ENCODE measurements around the gene RILPL1. TPM values are rescaled to one million over a fixed set of nuclear protein-coding genes. Genes with fewer than 3 reads are reported as not detected.

Gene RILPL1
- total and polyA plus RNA-seq, 2 experiments from 2014 or later, result 2.9 to 29.8 TPM

DNA sequence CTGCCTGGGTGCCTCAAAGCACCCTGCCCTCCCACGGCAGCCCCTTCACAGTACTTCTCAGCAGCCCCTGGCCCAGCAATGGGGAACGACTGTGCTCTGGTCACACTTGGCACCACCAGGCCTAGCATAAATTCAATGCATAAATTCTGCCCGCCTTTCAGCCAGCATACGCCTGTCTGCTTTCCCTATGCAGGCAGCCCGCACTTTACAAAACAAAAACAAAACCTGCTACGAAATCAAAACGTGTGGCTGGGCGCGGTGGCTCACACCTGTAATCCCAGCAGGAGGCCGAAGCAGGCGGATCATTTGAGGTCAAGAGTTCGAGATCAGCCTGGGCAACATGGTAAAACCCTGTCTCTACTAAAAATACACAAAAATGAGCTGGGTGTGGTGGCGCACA, 42.0 kb downstream of the RILPL1 start:
- TF ChIP-seq EZH2phosphoT487 (IDR thresholded peaks at IDR 0.05; ENCODE audit: insufficient read depth, low read depth), result no peak
- TF ChIP-seq EZH2 (IDR thresholded peaks at IDR 0.05; ENCODE audit: insufficient read depth, poor library complexity, severe bottlenecking), result no peak
- H3K4me2 ChIP-seq (ENCODE audit: unreplicated experiment), result no peak overlapping the region
- no peaks in the 10 kb centered on the region for H3K4me1 ChIP-seq (ENCODE audit: insufficient read depth)
- H3K27ac ChIP-seq, result no peak overlapping the region
- no peak overlapping the region for H3K4me3 ChIP-seq
- H2AFZ ChIP-seq, result no peak overlapping the region
- no peak overlapping the region for H3K9ac ChIP-seq
- no peaks in the 10 kb centered on the region for H3K79me2 ChIP-seq (ENCODE audit: insufficient read depth)
- H3F3A ChIP-seq (ENCODE audit: insufficient read depth), result no peaks in the 10 kb centered on the region
- H3K9me2 ChIP-seq (ENCODE audit: insufficient read depth), result no peaks in the 10 kb centered on the region
- no peak for DNase-seq
- in situ Hi-C loops (cut with MboI), result no loop called here
- WGBS, 2 experiments (ENCODE audit: low coverage in 1 of 2, low lambda C conversion rate in 2 of 2, missing lambda C conversion rate in 2 of 2), result 95 to 98% methylated on average over 13 of the region's 13 CpGs
- no peaks in the 10 kb centered on the region for H3K9me3 ChIP-seq (ENCODE audit: low read depth)
- no peaks in the 10 kb centered on the region for H4K20me1 ChIP-seq (ENCODE audit: insufficient read depth)
- H3K36me3 ChIP-seq (ENCODE audit: low read depth), result no peaks in the 10 kb centered on the region
- no peaks in the 10 kb centered on the region for H3K27me3 ChIP-seq (replicated peaks; ENCODE audit: insufficient read depth)

GRCh38 chr12:123491056-123491455, 42.5 kb downstream of the RILPL1 start:
- no peaks in the 10 kb centered on the region for H4K20me1 ChIP-seq (ENCODE audit: insufficient read depth)
- no peaks in the 10 kb centered on the region for H3K79me2 ChIP-seq (ENCODE audit: insufficient read depth)
- DNase-seq, result no peak
- no peaks in the 10 kb centered on the region for H3K9me2 ChIP-seq (ENCODE audit: insufficient read depth)
- no peaks in the 10 kb centered on the region for H3K36me3 ChIP-seq (ENCODE audit: low read depth)
- 90 to 91% methylated on average over 11 of the region's 11 CpGs for WGBS, 2 experiments (ENCODE audit: low coverage in 1 of 2, low lambda C conversion rate in 2 of 2, missing lambda C conversion rate in 2 of 2)
- H3F3A ChIP-seq (ENCODE audit: insufficient read depth), result no peaks in the 10 kb centered on the region
- TF ChIP-seq EZH2 (IDR thresholded peaks at IDR 0.05; ENCODE audit: insufficient read depth, poor library complexity, severe bottlenecking) (no peak), EZH2phosphoT487 (IDR thresholded peaks at IDR 0.05; ENCODE audit: insufficient read depth, low read depth) (no peak)
- H2AFZ ChIP-seq, result no peak overlapping the region
- in situ Hi-C loops (cut with MboI), result no loop called here
- no peak overlapping the region for H3K4me3 ChIP-seq
- H3K27ac ChIP-seq, result no peak overlapping the region
- H3K9me3 ChIP-seq (ENCODE audit: low read depth), result no peaks in the 10 kb centered on the region
- no peak overlapping the region for H3K9ac ChIP-seq
- H3K4me1 ChIP-seq (ENCODE audit: insufficient read depth), result no peaks in the 10 kb centered on the region
- H3K4me2 ChIP-seq (ENCODE audit: unreplicated experiment), result no peak overlapping the region
- H3K27me3 ChIP-seq (replicated peaks; ENCODE audit: insufficient read depth), result no peaks in the 10 kb centered on the region

DNA sequence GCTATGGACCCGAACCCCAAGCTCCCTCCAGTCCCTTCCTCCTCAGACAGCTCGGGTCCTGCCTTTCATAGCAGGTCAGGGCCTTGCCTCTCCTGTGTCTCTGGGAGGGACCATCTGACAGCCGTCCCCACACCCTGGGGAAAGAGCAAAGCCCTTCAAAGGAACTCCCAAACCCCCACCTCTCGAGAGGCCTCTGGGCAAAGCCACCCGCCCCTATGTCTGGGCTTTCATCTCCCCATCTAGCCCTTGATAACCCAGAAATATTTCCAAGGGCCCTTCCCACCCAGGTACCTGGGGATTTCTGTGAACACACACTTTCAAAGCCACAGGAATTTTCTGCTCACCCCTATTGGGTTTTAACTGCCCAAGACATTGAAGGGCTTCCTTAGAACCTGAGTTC, 43.4 kb downstream of the RILPL1 start:
- Histone ChIP-seq H3K4me1 (ENCODE audit: insufficient read depth) (no peaks in the 10 kb centered on the region), H4K20me1 (ENCODE audit: insufficient read depth) (no peaks in the 10 kb centered on the region), H3K4me2 (ENCODE audit: unreplicated experiment) (no peak overlapping the region), H3F3A (ENCODE audit: insufficient read depth) (no peaks in the 10 kb centered on the region), H2AFZ (no peak overlapping the region), H3K36me3 (ENCODE audit: low read depth) (no peaks in the 10 kb centered on the region), H3K27me3 (replicated peaks; ENCODE audit: insufficient read depth) (no peaks in the 10 kb centered on the region), H3K27ac (no peak overlapping the region), H3K9me2 (ENCODE audit: insufficient read depth) (no peaks in the 10 kb centered on the region), H3K4me3 (no peak overlapping the region), H3K79me2 (ENCODE audit: insufficient read depth) (no peaks in the 10 kb centered on the region), H3K9ac (no peak overlapping the region), H3K9me3 (ENCODE audit: low read depth) (no peaks in the 10 kb centered on the region)
- 76 to 78% methylated on average over 5 of the region's 5 CpGs for WGBS, 2 experiments (ENCODE audit: low coverage in 1 of 2, low lambda C conversion rate in 2 of 2, missing lambda C conversion rate in 2 of 2)
- no peak for DNase-seq
- TF ChIP-seq EZH2phosphoT487 (IDR thresholded peaks at IDR 0.05; ENCODE audit: insufficient read depth, low read depth) (no peak), EZH2 (IDR thresholded peaks at IDR 0.05; ENCODE audit: insufficient read depth, poor library complexity, severe bottlenecking) (no peak)
- in situ Hi-C loops (cut with MboI), result no loop called here

- no peaks in the 10 kb centered on the region for H3K9me3 ChIP-seq (ENCODE audit: low read depth)
- H3K9ac ChIP-seq, result no peak overlapping the region
- no peak for DNase-seq
- no peaks in the 10 kb centered on the region for H3F3A ChIP-seq (ENCODE audit: insufficient read depth)
- no peaks in the 10 kb centered on the region for H3K27me3 ChIP-seq (replicated peaks; ENCODE audit: insufficient read depth)
- in situ Hi-C loops (cut with MboI), result no loop called here
- no peak overlapping the region for H3K4me2 ChIP-seq (ENCODE audit: unreplicated experiment)
- no peak overlapping the region for H3K27ac ChIP-seq
- 99 to 100% methylated on average over 6 of the region's 6 CpGs for WGBS, 2 experiments (ENCODE audit: low coverage in 1 of 2, low lambda C conversion rate in 2 of 2, missing lambda C conversion rate in 2 of 2)
- no peak overlapping the region for H3K4me3 ChIP-seq
- H3K4me1 ChIP-seq (ENCODE audit: insufficient read depth), result no peaks in the 10 kb centered on the region
- H3K79me2 ChIP-seq (ENCODE audit: insufficient read depth), result no peaks in the 10 kb centered on the region
- TF ChIP-seq EZH2phosphoT487 (IDR thresholded peaks at IDR 0.05; ENCODE audit: insufficient read depth, low read depth), result no peak
- no peak for TF ChIP-seq EZH2 (IDR thresholded peaks at IDR 0.05; ENCODE audit: insufficient read depth, poor library complexity, severe bottlenecking)
- no peaks in the 10 kb centered on the region for H3K9me2 ChIP-seq (ENCODE audit: insufficient read depth)
- H3K36me3 ChIP-seq (ENCODE audit: low read depth), result no peaks in the 10 kb centered on the region
- H2AFZ ChIP-seq, result no peak overlapping the region
- no peaks in the 10 kb centered on the region for H4K20me1 ChIP-seq (ENCODE audit: insufficient read depth)
These were observed 43.9 kb downstream of the RILPL1 start for GRCh38 chr12:123489580-123489979.

Data from GM23248 (cell line).